SK-N-SH treated with all-trans-retinoic acid at 6 μM for 48 hours (cell line): Measurements from ENCODE around the gene ADPRM.

Experiments
- ARNTL ChIP-seq: fragments of 450-650 bp; formaldehyde crosslinking; IDR thresholded peaks from 2 replicates; pipeline ENCODE4 v1.5.0; 2020; ENCODE audit warnings: low read depth, mild to moderate bottlenecking, moderate library complexity, borderline replicate concordance
- CSDC2 ChIP-seq: fragments of 250-450 bp; sonication (Bioruptor Pico); IDR thresholded peaks from 2 replicates; pipeline ENCODE4 v1.5.0; 2020; ENCODE audit warnings: mild to moderate bottlenecking, moderate library complexity
- ISL1 ChIP-seq: fragments of 250-450 bp; sonication (Bioruptor Pico); IDR thresholded peaks from 2 replicates; pipeline ENCODE4 v2.1.2; 2022; ENCODE audit warnings: mild to moderate bottlenecking, moderate library complexity
- PATZ1 ChIP-seq: fragments of 250-450 bp; sonication (Bioruptor Pico); IDR thresholded peaks from 2 replicates; pipeline ENCODE4 v1.8.0; 2020; ENCODE audit warnings: mild to moderate bottlenecking, moderate library complexity, borderline replicate concordance
- RARB ChIP-seq: fragments of 250-450 bp; sonication (Bioruptor Pico); IDR thresholded peaks from 2 replicates; pipeline ENCODE4 v1.8.0; 2021; ENCODE audit warnings: mild to moderate bottlenecking, moderate library complexity
- TCF4 ChIP-seq: fragments of 250-450 bp; sonication (Bioruptor Pico); IDR thresholded peaks from 2 replicates; pipeline ENCODE4 v1.8.0; 2021; ENCODE audit warnings: mild to moderate bottlenecking, moderate library complexity, borderline replicate concordance
- TSHZ2 ChIP-seq: fragments of 250-450 bp; sonication (Bioruptor Pico); IDR thresholded peaks from 2 replicates; pipeline ENCODE4 v1.5.0; 2020; ENCODE audit warnings: mild to moderate bottlenecking, moderate library complexity
- ZFP3 ChIP-seq: fragments of 250-450 bp; sonication (Bioruptor Pico); IDR thresholded peaks from 2 replicates; pipeline ENCODE4 v1.5.0; 2020; ENCODE audit warnings: mild to moderate bottlenecking, moderate library complexity
- ZFP30 ChIP-seq: fragments of 450-650 bp; formaldehyde crosslinking; IDR thresholded peaks from 2 replicates; pipeline ENCODE4 v1.5.0; 2022; ENCODE audit warnings: mild to moderate bottlenecking, moderate library complexity
- ZNF70 ChIP-seq: fragments of 450-650 bp; formaldehyde crosslinking; IDR thresholded peaks from 2 replicates; pipeline ENCODE4 v1.5.0; 2020; ENCODE audit warnings: mild to moderate bottlenecking, moderate library complexity
- ZNF8 ChIP-seq: fragments of 450-650 bp; formaldehyde crosslinking; IDR thresholded peaks from 2 replicates; pipeline ENCODE4 v1.5.0; 2020; ENCODE audit warnings: mild to moderate bottlenecking, moderate library complexity

- TF ChIP-seq ZFP30 (CRISPR knock-in tag): no peak
- TF ChIP-seq CSDC2 (CRISPR knock-in tag): no peak
- TF ChIP-seq PATZ1 (CRISPR knock-in tag): no peak
- TF ChIP-seq ARNTL (CRISPR knock-in tag): no peak
- no peak for TF ChIP-seq ZNF70 (CRISPR knock-in tag)
- TF ChIP-seq ZFP3 (CRISPR knock-in tag): no peak
- TF ChIP-seq RARB: no peak
- TF ChIP-seq ISL1 (CRISPR knock-in tag): no peak
- TF ChIP-seq TSHZ2 (CRISPR knock-in tag): no peak
- TF ChIP-seq ZNF8 (CRISPR knock-in tag): no peak
- no peak for TF ChIP-seq TCF4 (CRISPR knock-in tag)
These were observed 41.3 kb downstream of the ADPRM start for GRCh38 chr17:10738521-10739258.
